Central memory CD8-positive, alpha-beta T cell (primary cell): ENCODE results near the gene MRPL38.
"Not testable (repeated sequence)": the region's sequence is repeated elsewhere in the genome, so short reads cannot be mapped to it uniquely, and the experiment has no call there.

Source experiments
- ATAC-seq: fragments of 150-1000 bp; cut with Tn5 transposase; replicated peaks from 2 replicates; pipeline ENCODE4 v1.10.0; 2022; ENCODE audit warnings: mild to moderate bottlenecking, moderate FRiP score, moderate number of reproducible peaks; ENCODE audit not compliant: poor library complexity, severe bottlenecking; ENCODE audit errors: extremely low read depth
- DNase-seq, 2 donors: peaks; one replicate each; pipeline ENCODE4 v3.0.0; 2021; ENCODE audit warnings: low spot score in 2 of 2
- H3K27ac Mint-ChIP-seq: one replicate; pipeline ENCODE4 v1.8.0; 2022; ENCODE audit warnings: low read depth, mild to moderate bottlenecking, moderate library complexity, mixed read lengths
- H3K27me3 Mint-ChIP-seq: one replicate; pipeline ENCODE4 v1.8.0; 2022; ENCODE audit warnings: mixed read lengths
- H3K36me3 Mint-ChIP-seq: one replicate; pipeline ENCODE4 v1.8.0; 2022; ENCODE audit warnings: mild to moderate bottlenecking, moderate library complexity, mixed read lengths; ENCODE audit not compliant: insufficient read depth
- H3K4me1 Mint-ChIP-seq: one replicate; pipeline ENCODE4 v1.8.0; 2022; ENCODE audit warnings: mixed read lengths
- H3K4me3 Mint-ChIP-seq: one replicate; pipeline ENCODE4 v1.8.0; 2022; ENCODE audit warnings: mild to moderate bottlenecking, moderate library complexity, mixed read lengths
- H3K9me3 Mint-ChIP-seq: one replicate; pipeline ENCODE4 v1.8.0; 2022; ENCODE audit warnings: mixed read lengths

MRPL38 gene

DNA sequence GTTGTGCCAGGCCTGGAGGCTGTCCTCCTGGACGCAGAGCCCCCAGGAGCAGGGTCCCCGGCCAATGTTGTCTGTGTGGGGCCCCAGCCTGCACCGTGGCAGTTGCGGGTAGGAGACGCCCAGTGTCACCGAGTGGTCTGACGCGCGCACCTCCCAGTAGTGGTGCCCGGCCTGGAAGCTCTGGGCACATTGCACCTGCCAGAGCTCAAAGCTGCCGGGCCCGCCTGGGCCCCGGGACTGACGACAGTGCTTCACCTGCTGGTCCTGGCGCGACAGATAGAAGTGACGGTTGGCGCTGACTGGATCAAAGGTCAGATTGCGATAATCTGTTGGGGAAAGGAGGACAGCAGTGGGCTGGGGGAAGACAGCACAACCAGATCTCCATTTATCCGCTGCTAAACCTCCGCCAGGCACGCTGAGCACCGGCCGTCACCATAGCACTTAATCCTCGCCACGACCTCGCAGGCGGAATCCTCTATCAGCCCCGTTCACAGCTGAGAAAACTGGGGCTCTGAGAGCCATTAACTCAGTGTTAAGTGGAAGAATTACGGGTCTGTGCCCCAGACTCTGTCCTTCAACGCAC is 13.6 kb downstream of the MRPL38 start:
- Mint-ChIP-seq H3K36me3 (peaks cover 10% of the 10 kb centered on the region), H3K4me3 (no peak overlapping the region), H3K27ac (no peak overlapping the region), H3K4me1 (peaks cover 28% of the 10 kb centered on the region), H3K27me3 (no peaks in the 10 kb centered on the region), H3K9me3 (no peaks in the 10 kb centered on the region)
- ATAC-seq (no peak), DNase-seq (no peak)

DNA sequence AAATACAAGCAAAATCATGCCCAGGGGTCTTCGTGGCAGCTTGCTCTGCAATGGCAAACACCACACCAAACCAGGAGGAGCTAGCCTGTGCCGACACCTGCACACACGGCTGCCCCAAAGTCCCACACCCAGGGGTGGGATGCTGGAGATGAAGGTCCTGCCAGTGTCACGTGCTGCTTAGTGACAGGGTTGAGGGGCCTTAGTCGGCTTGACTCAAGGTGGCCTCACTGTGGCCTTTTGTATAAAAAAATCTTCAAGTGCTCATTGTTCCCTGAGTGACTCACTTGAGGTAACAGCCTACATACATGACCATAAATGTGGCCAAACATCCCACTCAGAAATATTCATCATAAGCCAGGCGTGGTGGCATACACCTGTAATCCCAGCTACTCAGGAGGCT is 15.2 kb downstream of the MRPL38 start:
- Mint-ChIP-seq H3K4me1 (peaks cover 14% of the 10 kb centered on the region), H3K36me3 (peaks cover 8% of the 10 kb centered on the region), H3K4me3 (no peak overlapping the region), H3K9me3 (no peaks in the 10 kb centered on the region), H3K27me3 (no peaks in the 10 kb centered on the region), H3K27ac (no peak overlapping the region)
- DNase-seq (no peak), ATAC-seq (no peak)

DNA sequence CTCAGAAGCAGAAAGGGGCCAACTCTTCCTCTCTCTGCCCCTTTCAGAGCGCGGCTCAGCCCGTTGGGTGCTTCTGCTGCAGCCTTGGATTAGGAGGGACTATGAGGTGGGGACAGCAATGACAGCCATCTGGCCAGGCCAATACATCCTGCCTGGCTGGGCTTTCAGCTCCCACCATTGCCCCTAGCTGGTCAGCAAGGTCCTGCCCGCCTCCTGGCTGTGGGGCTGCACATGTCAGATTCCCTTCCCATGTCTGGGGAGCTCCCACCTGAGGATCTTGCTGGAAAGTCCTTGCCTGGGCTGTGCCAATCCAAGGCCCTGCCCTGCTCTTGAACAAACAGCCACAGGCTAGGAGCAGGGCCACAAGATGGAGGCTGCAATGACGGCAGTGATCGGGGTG is 16.2 kb downstream of the MRPL38 start:
- no peaks in the 10 kb centered on the region for H3K9me3 Mint-ChIP-seq
- no peak overlapping the region for H3K4me3 Mint-ChIP-seq
- H3K36me3 Mint-ChIP-seq = peaks cover 4% of the 10 kb centered on the region
- no peaks in the 10 kb centered on the region for H3K27me3 Mint-ChIP-seq
- ATAC-seq (no peak), DNase-seq (no peak)
- no peak overlapping the region for H3K27ac Mint-ChIP-seq
- H3K4me1 Mint-ChIP-seq = peaks cover 4% of the 10 kb centered on the region

DNA sequence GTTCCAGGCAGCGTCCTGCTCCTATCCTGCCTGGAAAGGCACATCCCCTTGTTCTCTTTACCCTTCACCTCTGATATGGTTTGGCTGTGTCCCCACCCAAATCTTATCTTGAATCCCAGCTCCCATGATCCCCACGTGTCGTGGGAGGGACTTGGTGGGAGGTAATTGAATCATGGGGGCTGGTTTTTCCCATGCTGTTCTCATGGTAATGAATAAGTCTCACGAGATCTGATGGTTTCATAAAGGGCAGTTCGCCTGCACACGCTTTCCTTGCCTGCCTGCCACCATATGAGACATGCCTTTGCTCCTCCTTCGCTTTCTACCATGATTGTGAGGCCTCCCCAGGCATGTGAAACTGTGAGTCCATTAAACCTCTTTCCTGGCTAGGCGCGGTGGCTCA is 18.8 kb downstream of the MRPL38 start:
- H3K27ac Mint-ChIP-seq, H3K36me3 Mint-ChIP-seq, DNase-seq, H3K9me3 Mint-ChIP-seq, H3K4me3 Mint-ChIP-seq, ATAC-seq, H3K27me3 Mint-ChIP-seq: not testable (repeated sequence)
- peaks cover 11% of the 10 kb centered on the region for H3K4me1 Mint-ChIP-seq

DNA sequence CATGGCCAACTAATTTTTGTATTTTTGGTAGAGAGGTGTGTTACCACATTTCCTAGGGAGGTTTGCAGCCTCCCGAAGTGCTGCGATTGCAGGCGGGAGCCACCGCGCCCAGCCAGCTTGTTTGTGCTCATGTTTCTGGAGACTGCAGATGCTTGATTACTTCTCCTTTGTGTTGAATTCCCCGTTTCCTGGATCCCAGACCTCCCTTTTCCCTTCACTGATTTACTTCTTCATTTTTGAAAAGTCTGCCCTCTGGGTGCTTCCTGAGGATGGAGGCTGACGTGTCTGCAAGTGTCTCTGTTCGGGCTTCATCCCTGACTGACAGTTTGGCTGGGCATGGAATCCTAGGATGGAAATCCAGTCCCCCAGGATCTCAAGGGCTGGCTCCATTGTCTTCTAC is 19.3 kb downstream of the MRPL38 start:
- peaks cover 9% of the 10 kb centered on the region for H3K4me1 Mint-ChIP-seq
- H3K9me3 Mint-ChIP-seq = no peaks in the 10 kb centered on the region
- peaks cover 5% of the 10 kb centered on the region for H3K36me3 Mint-ChIP-seq

DNA sequence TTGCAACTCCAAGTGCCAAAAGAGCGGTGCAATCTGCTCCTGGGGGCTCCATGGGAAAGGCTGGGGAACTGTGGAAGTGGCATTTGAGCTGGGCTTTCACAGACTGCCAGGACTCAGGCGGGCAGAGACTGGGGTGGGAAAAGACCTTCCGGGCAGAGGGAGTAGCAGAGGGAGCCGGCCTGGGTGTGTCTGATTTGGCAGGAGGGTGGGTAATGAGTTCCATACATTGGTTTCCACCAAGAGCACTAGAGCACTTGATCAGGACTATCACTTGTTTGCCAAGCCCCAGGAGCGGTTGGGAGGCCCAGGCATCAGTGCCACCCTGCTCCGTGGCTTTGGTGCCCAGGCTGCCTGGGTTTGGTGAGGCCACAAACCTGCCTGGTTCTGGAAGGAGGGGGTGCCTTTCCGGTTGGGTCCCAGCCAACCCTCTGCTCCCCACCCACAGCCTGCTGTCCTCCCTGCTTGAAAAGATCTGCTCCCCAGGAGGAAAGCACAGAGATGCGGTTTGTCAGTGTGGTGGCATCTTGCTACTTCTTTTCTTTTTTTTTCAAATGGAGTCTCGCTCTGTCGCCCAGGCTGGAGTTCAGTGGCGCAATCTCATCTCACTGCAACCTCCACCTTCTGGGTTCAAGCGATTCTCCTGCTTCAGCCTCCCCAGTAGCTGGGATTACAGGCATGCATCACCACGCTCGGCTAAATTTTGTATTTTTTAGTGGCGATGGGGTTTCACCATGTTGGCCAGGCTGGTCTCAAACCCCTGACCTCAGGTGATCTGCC is 22.8 kb downstream of the MRPL38 start:
- peaks cover 18% of the 10 kb centered on the region for H3K4me1 Mint-ChIP-seq
- H3K4me3 Mint-ChIP-seq = no peak overlapping the region
- peaks cover 4% of the 10 kb centered on the region for H3K36me3 Mint-ChIP-seq
- peak overlapping the region; percentile 41 for H3K27ac Mint-ChIP-seq
- H3K9me3 Mint-ChIP-seq = no peaks in the 10 kb centered on the region
- no peak for DNase-seq
- H3K27me3 Mint-ChIP-seq = no peaks in the 10 kb centered on the region
- ATAC-seq = no peak

More for the DNA sequence above, 19.3 kb downstream of the MRPL38 start:
- no peak overlapping the region for H3K27ac Mint-ChIP-seq
- H3K27me3 Mint-ChIP-seq = no peaks in the 10 kb centered on the region
- no peak overlapping the region for H3K4me3 Mint-ChIP-seq
- ATAC-seq = no peak
- DNase-seq = no peak

DNA sequence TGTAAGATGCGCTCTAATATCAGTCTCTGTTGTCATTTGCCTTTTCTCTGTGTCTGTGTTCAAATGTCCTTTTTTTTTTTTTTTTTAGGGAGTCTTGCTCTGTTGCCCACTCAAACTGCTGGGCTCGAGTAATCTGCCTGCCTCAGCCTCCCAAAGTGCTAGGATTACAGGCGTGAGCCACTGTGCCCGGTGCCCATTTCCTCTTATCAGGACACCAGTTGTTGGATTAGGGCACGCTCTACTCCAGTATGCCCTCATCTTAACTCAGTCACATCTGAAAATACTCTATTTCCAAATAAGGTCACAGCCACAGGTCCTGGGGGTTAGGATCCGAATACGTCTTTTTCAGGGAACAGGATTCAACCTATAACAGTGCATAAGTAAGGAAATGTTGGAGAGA is 24.4 kb downstream of the MRPL38 start:
- ATAC-seq (no peak), DNase-seq (no peak)
- Mint-ChIP-seq H3K4me1 (peaks cover 31% of the 10 kb centered on the region), H3K27me3 (no peaks in the 10 kb centered on the region), H3K9me3 (no peaks in the 10 kb centered on the region), H3K36me3 (peaks cover 4% of the 10 kb centered on the region), H3K27ac (no peak overlapping the region), H3K4me3 (no peak overlapping the region)

DNA sequence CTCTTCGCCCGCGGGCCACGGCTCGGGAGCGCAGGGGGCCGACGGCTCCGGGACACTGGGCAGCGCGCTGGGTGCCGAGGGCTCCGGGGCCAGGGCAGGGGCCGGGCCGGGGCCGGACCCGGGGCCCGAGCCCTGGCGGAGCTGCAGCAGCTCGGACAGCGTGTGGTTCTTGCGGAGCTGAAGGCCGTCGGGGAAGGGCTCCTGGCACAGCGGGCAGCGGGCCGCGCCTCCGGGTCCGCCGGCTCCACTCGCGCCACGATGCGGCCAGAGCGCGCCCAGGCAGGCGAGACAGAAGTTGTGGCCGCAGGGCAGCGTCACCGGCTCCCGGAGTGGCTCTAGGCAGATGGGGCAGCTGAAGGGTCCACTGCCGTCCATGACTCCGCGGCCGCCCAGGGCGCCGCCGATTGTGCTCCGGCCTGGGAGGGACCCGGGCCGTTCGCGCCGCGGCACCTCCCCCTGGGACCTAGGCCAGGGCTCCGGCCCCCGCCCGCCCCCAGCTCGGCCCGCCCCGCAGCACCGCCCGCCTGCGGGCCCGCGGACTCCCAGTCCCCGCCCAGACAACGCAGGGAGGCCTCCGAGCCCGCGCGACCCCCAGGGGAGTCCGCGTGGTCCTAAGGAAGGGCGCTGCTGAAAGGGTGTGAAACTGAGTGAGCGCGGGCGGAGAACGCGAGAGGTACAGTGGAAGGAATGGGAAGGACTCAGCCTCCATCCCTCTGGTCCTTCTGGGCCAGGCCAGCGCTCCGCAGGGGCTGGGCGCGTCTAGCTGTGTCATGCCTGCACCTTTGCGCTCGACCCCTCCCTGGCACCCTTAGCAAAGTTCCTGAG is 26.3 kb downstream of the MRPL38 start, which contains the start of gene TRIM47:
Gene TRIM47, minus strand, starts transcription at position 408 of the 825 bp plus-strand sequence. Its CDS starts 33 bp downstream, at position 375.
- Mint-ChIP-seq H3K27ac (peak within 1 kb of the TSS; percentile 81), H3K36me3 (peaks cover 5% of the 10 kb centered on the region), H3K4me3 (peak within 1 kb of the TSS; percentile 87), H3K27me3 (no peaks in the 10 kb centered on the region), H3K9me3 (no peaks in the 10 kb centered on the region), H3K4me1 (peaks cover 31% of the 10 kb centered on the region)
- peak; percentile 13 for ATAC-seq
- no peak for DNase-seq

DNA sequence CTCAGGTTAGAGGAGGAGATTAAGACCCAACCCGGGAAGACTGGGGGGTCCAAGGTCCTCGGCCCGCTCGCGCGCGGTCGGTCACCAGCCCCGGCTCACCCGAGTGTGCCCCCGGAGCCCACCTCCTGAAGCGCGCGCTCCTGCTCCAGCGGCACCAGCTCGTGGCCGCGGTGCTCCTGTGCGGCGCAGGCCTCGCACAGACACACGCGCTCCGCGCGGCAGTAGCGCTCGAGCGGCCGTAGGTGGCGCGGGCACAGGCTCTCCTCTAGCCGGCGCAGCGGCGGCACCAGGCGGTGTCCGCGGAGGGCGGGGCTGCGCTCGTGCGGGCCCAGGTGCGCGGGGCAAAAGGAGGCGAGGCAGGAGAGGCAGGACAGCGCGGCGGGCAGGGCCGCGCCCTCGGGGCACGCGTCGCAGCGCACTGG is 26.9 kb downstream of the MRPL38 start:
- DNase-seq (peak; percentile 51 to 54), ATAC-seq (peak; percentile 76)
- peaks cover 31% of the 10 kb centered on the region for H3K4me1 Mint-ChIP-seq
- H3K27me3 Mint-ChIP-seq = no peaks in the 10 kb centered on the region
- peak overlapping the region; percentile 87 for H3K4me3 Mint-ChIP-seq
- no peaks in the 10 kb centered on the region for H3K9me3 Mint-ChIP-seq
- peaks cover 5% of the 10 kb centered on the region for H3K36me3 Mint-ChIP-seq
- peak overlapping the region; percentile 81 for H3K27ac Mint-ChIP-seq

DNA sequence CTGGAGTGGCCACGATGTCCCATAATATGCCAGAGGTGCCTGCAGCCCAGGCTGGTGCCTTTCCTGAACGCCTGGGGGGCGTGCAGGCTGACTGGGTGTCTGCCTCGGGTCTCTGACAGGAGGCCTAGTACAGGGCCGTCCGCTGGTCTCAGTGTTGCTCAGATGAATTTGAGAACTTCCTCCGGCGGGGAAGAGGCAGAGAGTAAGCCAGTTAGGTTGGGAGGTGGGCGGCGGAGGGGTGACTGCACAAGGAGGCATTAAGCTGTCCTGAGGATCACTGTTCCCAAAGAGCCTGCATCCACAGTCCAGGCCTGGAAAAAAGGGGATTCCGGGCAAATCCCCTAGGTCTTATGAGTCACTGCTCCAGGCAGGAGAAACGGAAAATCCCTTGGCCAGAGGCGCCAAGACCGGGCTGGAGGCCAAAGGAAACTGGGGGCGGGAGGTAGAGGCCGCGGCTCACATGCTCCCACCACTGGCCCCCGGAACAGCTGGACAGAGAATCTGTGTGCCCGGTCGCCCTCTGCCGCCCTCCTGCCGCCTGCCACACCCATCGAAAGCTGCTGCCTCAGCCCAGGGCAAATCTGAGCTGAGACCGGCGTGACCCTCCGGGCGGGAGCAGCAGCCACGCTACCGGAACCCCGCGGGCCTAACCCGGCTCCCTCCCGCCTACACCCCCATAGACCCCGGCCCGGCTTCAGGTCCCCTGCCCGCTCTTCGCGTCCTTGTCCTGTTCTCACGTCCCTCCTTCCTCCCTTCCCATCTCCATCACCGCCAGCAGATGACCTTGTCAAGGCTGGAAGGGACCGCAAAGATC is 27.5 kb downstream of the MRPL38 start:
- Mint-ChIP-seq H3K36me3 (peaks cover 5% of the 10 kb centered on the region), H3K4me1 (peaks cover 31% of the 10 kb centered on the region), H3K27ac (peak overlapping the region; percentile 81), H3K9me3 (no peaks in the 10 kb centered on the region), H3K27me3 (no peaks in the 10 kb centered on the region), H3K4me3 (peak overlapping the region; percentile 87)
- ATAC-seq (peak; percentile 4), DNase-seq (no peak)

DNA sequence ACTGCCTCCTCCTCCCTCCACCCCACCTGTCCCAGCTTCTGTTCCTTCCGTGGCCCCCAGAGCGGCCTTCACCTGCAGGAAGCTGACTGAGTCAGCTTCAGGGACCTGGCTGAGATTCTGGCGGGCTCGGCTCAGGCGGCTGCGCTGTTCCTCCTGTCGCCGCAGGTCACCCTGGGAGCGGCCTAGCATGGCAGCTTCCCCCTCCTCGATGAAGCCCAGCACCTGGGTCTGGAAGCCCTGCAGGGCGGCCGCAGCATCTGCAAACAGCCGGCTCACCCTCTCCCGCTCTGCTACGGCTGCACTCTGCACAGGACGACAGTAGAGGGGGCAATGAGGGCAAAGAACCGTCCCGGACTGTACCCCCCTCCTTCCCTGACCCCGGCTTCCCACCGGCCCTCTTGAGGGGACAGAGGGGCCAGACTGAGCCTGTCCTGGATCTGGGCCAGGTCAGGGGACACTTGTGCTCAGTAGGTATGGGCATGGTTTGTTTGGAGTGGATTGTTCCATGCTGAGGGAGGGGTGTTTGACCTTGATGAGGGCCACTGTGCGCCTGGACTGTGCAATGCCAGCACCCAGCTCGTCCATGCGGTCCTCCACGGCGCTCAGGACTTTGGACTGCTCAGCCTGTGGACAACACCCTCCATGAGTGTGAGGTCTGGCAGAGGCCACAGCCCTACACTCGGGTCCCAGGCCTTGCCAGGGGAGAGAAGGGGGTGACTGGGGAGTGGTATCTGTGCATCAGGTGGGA is 28.3 kb downstream of the MRPL38 start:
- DNase-seq = peak; percentile 50 to 66
- peak overlapping the region; percentile 87 for H3K4me3 Mint-ChIP-seq
- no peaks in the 10 kb centered on the region for H3K9me3 Mint-ChIP-seq
- ATAC-seq = peak; percentile 69
- H3K36me3 Mint-ChIP-seq = peaks cover 4% of the 10 kb centered on the region
- peak overlapping the region; percentile 81 for H3K27ac Mint-ChIP-seq
- no peaks in the 10 kb centered on the region for H3K27me3 Mint-ChIP-seq
- peaks cover 24% of the 10 kb centered on the region for H3K4me1 Mint-ChIP-seq

DNA sequence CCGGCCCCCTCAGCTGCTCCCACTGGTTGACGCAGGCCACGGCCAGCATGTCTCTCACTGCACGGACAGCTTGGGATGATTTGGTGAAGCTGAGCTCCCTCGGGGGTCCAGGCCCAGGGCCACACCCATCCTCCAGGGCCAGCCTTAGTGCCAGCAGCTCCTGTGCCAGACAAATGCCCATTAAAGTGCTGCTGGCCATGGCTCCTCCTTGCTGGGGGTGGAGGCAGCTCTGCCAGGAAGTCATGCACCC is 28.8 kb downstream of the MRPL38 start:
- Mint-ChIP-seq H3K4me1 (peaks cover 24% of the 10 kb centered on the region), H3K4me3 (peak overlapping the region; percentile 87), H3K27me3 (no peaks in the 10 kb centered on the region), H3K27ac (peak overlapping the region; percentile 81), H3K9me3 (no peaks in the 10 kb centered on the region), H3K36me3 (peaks cover 3% of the 10 kb centered on the region)
- ATAC-seq (no peak), DNase-seq (no peak)
